ENCODE measurements around the gene LRRC43. TPM values are rescaled to one million over a fixed set of nuclear protein-coding genes. Genes with fewer than 3 reads are reported as not detected.
A peak's percentile ranks its signal among the peaks of the same experiment; 100 is the strongest.
"Not testable (repeated sequence)": the region's sequence is repeated elsewhere in the genome, so short reads cannot be mapped to it uniquely, and the experiment has no call there.

Gene LRRC43
- total RNA-seq, 4 donors from 2014 or later, result 2.7 to 11.4 (median 5.3) TPM

- TF ChIP-seq POLR2A (IDR thresholded peaks at IDR 0.05), result no peak
- no peak for TF ChIP-seq CTCF (IDR thresholded peaks at IDR 0.05)
- 93 to 95% methylated on average over 5 of the region's 5 CpGs for WGBS, 2 donors
Observed at GRCh38 chr12:122171399-122171798, 11.5 kb upstream of the LRRC43 start.

GRCh38 chr12:122172262-122172939 is 10.5 kb upstream of the LRRC43 start:
- no peaks in the 10 kb centered on the region for H3K9me3 ChIP-seq
- H3K36me3 ChIP-seq, result no peaks in the 10 kb centered on the region
- intact Hi-C loops (cut with DNase I), result no loop called here
- DNase-seq, result no peak
- H3K4me3 ChIP-seq (replicated peaks in 1 of 3), result no peak overlapping the region
- WGBS, 2 donors, result 70 to 73% methylated on average over 17 of the region's 17 CpGs
- no peaks in the 10 kb centered on the region for H3K4me1 ChIP-seq
- no peaks in the 10 kb centered on the region for H3K27me3 ChIP-seq
- TF ChIP-seq POLR2A (IDR thresholded peaks at IDR 0.05), result no peak
- TF ChIP-seq CTCF (IDR thresholded peaks at IDR 0.05), result no peak
- no peak overlapping the region for H3K27ac ChIP-seq

More at GRCh38 chr12:122171399-122171798, 11.5 kb upstream of the LRRC43 start:
- DNase-seq, result no peak
- Histone ChIP-seq H3K27me3 (no peaks in the 10 kb centered on the region), H3K27ac (no peak overlapping the region), H3K9me3 (no peaks in the 10 kb centered on the region), H3K4me1 (no peaks in the 10 kb centered on the region), H3K4me3 (replicated peaks in 1 of 3) (no peak overlapping the region), H3K36me3 (no peaks in the 10 kb centered on the region)
- intact Hi-C loops (cut with DNase I), result no loop called here

GRCh38 chr12:122174155-122174845 is 8.6 kb upstream of the LRRC43 start, which contains the start of gene IL31:
TSS of gene IL31 (minus strand) at chr12:122174221. CDS start at chr12:122174172, 49 bp downstream.
- no peak for DNase-seq
- TF ChIP-seq POLR2A (IDR thresholded peaks at IDR 0.05) (no peak), CTCF (IDR thresholded peaks at IDR 0.05) (no peak)
- Histone ChIP-seq H3K4me1 (no peaks in the 10 kb centered on the region), H3K4me3 (replicated peaks in 1 of 3) (no peak within 1 kb of the TSS), H3K27me3 (no peaks in the 10 kb centered on the region), H3K9me3 (no peaks in the 10 kb centered on the region), H3K27ac (no peak within 1 kb of the TSS), H3K36me3 (no peaks in the 10 kb centered on the region)
- intact Hi-C loops (cut with DNase I), result no loop called here
- WGBS, 2 donors, result 87 to 88% methylated on average over 14 to 17 of the region's 17 CpGs

GRCh38 chr12:122176473-122176872 is 6.5 kb upstream of the LRRC43 start:
- H3K4me3 ChIP-seq (replicated peaks in 1 of 3); H3K4me1 ChIP-seq; DNase-seq; intact Hi-C loops (cut with DNase I); H3K9me3 ChIP-seq; H3K36me3 ChIP-seq; H3K27me3 ChIP-seq; H3K27ac ChIP-seq: not testable (repeated sequence)
- 89 to 96% methylated on average over 4 of the region's 4 CpGs for WGBS, 2 donors

GRCh38 chr12:122183588-122183940 is 641 bp downstream of the LRRC43 start:
- Histone ChIP-seq H3K36me3 (no peaks in the 10 kb centered on the region), H3K27me3 (no peaks in the 10 kb centered on the region), H3K9me3 (no peaks in the 10 kb centered on the region), H3K4me3 (replicated peaks in 1 of 3) (peak overlapping the region in 1 of 3 donors; percentile 55), H3K27ac (no peak overlapping the region), H3K4me1 (peaks cover 4 to 6% of the 10 kb centered on the region in 2 donors)
- intact Hi-C loops (cut with DNase I), result no loop called here
- TF ChIP-seq POLR2A (IDR thresholded peaks at IDR 0.05) (no peak), CTCF (IDR thresholded peaks at IDR 0.05) (no peak)
- no peak for DNase-seq
- WGBS, 2 donors, result 74 to 76% methylated on average over 8 to 10 of the region's 10 CpGs
